PC-3 (cell line): ENCODE data around the gene MYH14. TPM values are rescaled to one million over a fixed set of nuclear protein-coding genes. Genes with fewer than 3 reads are reported as not detected.

Experiments used
- ATAC-seq: fragments of 200-7000 bp; cut with Tn5 transposase; 2 replicates; pipeline ENCODE4 v1.9.1; 2020; ENCODE audit warnings: mild to moderate bottlenecking, moderate library complexity
- BruUV-seq: library from RNA; stranded (reverse); fragments of 400-500 nt; replicated peaks from 2 replicates; lab custom pipeline; 2021; lab: Mats Ljungman, UMichigan
- CTCF ChIA-PET: fragments of 300-600 bp; sonication (Branson Sonifier 250); formaldehyde crosslinking; loops from one replicate; lab custom pipeline; 2022; ENCODE audit warnings: antibody characterized with exemption; lab: Charles Lee
- POLR2A ChIA-PET: fragments of 300-600 bp; sonication (Branson Sonifier 250); formaldehyde crosslinking; loops from one replicate; lab custom pipeline; 2022; ENCODE audit warnings: antibody characterized with exemption; ENCODE audit not compliant: unreplicated experiment; lab: Charles Lee
- DNase-seq: peaks from one replicate; pipeline ENCODE4 v3.0.0-alpha.2; 2015
- H2AFZ ChIP-seq: fragments of 300-600 bp; sonication (generic); 2 replicates; pipeline ENCODE4 v1.6.0; 2016; ENCODE audit warnings: antibody characterized with exemption, low read length
- H3F3A ChIP-seq: fragments of 300-600 bp; sonication (generic); one replicate; pipeline ENCODE4 v1.6.0; 2017; ENCODE audit warnings: antibody characterized with exemption, low read length, control low read depth, mild to moderate bottlenecking; ENCODE audit not compliant: unreplicated experiment
- H3K27ac ChIP-seq: fragments of 300-600 bp; sonication (generic); 2 replicates; pipeline ENCODE4 v1.5.1; 2016; ENCODE audit warnings: mild to moderate bottlenecking, low read length
- H3K27me3 ChIP-seq: fragments of 300-600 bp; sonication (generic); 2 replicates; pipeline ENCODE4 v1.6.1; 2016; ENCODE audit warnings: low read length, mixed read lengths
- H3K36me3 ChIP-seq: fragments of 300-600 bp; sonication (generic); 2 replicates; pipeline ENCODE4 v1.6.1; 2016; ENCODE audit warnings: low read depth, mixed run types, low read length, mixed read lengths
- H3K4me1 ChIP-seq: fragments of 300-600 bp; sonication (generic); 2 replicates; pipeline ENCODE4 v1.5.1; 2016; ENCODE audit warnings: low read length; ENCODE audit not compliant: insufficient read depth
- H3K4me2 ChIP-seq: fragments of 300-600 bp; sonication (generic); 2 replicates; pipeline ENCODE4 v1.6.0; 2016; ENCODE audit warnings: low read length
- H3K4me3 ChIP-seq: fragments of 300-600 bp; sonication (generic); 2 replicates; pipeline ENCODE4 v1.5.1; 2016; ENCODE audit warnings: mild to moderate bottlenecking, low read length, mixed read lengths
- H3K79me2 ChIP-seq: fragments of 300-600 bp; sonication (generic); 2 replicates; pipeline ENCODE4 v1.6.1; 2017; ENCODE audit warnings: low read length, mixed read lengths
- H3K9ac ChIP-seq: fragments of 300-600 bp; sonication (generic); 2 replicates; pipeline ENCODE4 v1.6.0; 2016; ENCODE audit warnings: mild to moderate bottlenecking, low read length
- H3K9me2 ChIP-seq: fragments of 300-600 bp; sonication (generic); replicated peaks from 2 replicates; pipeline ENCODE4 v1.6.1; 2016; ENCODE audit warnings: mixed run types, low read length, mixed read lengths
- H3K9me3 ChIP-seq: fragments of 300-600 bp; sonication (generic); 2 replicates; pipeline ENCODE4 v1.6.1; 2016; ENCODE audit warnings: low read length, mixed read lengths
- H4K20me1 ChIP-seq: fragments of 300-600 bp; sonication (generic); 2 replicates; pipeline ENCODE4 v1.6.1; 2016; ENCODE audit warnings: low read length, mixed read lengths
- CTCF ChIP-seq: fragments of 300-600 bp; sonication (generic); conservative IDR thresholded peaks from 2 replicates; pipeline ENCODE4 v1.5.1; 2017; ENCODE audit warnings: antibody characterized with exemption, low read depth, mild to moderate bottlenecking, low read length
- EZH2 ChIP-seq: fragments of 300-600 bp; sonication (generic); IDR thresholded peaks from one replicate; pipeline ENCODE4 v1.6.1; 2017; ENCODE audit warnings: antibody characterized with exemption, mild to moderate bottlenecking, low read length; ENCODE audit not compliant: unreplicated experiment
- EZH2phosphoT487 ChIP-seq: fragments of 300-600 bp; sonication (generic); IDR thresholded peaks from 2 replicates; pipeline ENCODE4 v1.6.1; 2018; ENCODE audit warnings: mild to moderate bottlenecking, antibody characterized with exemption, low read length, borderline replicate concordance
- intact Hi-C: fragments of 100-400 bp; cut with micrococcal nuclease; formaldehyde crosslinking; loops from 2 replicates; pipeline ENCODE4 v1.9.0; 2023
- total RNA-seq: library from RNA; depleted of rRNA; stranded (reverse); fragments of >200 nt; gene quantifications from 2 replicates; pipeline ENCODE4 v1.2.3, GENCODE V29; 2014

Gene MYH14
- total RNA-seq, 1 experiment from 2014 or later, result 20.2 TPM

- no peak for TF ChIP-seq EZH2
- no peak for TF ChIP-seq EZH2phosphoT487
- no peak for TF ChIP-seq CTCF
- DNase-seq (peak; percentile 80), ATAC-seq (peak; percentile 28)
- H4K20me1 ChIP-seq, result 0 out of 2 replicates have a peak, but pooled peaks cover 4% of the 10 kb centered on the region
- POLR2A ChIA-PET, result no interaction called here
- H3K27ac ChIP-seq, result no peak overlapping the region
- no peaks in the 10 kb centered on the region for H3K9me2 ChIP-seq
- peak overlapping the region; percentile 55 for H3K4me3 ChIP-seq
- no peaks in the 10 kb centered on the region for H3K27me3 ChIP-seq
- peak overlapping the region; percentile 72 for H3K4me2 ChIP-seq
- H3K4me1 ChIP-seq, result peaks cover 16% of the 10 kb centered on the region; the same call in 1 of the 2 replicates
- intact Hi-C loops, result no loop called here
- no peaks in the 10 kb centered on the region for H3K9me3 ChIP-seq
- CTCF ChIA-PET, result interaction anchor here (0.5 kb wide), 1 partner anchor 257 kb away, joined by 6 read pairs; no protein-coding TSS in a partner anchor
- no peaks in the 10 kb centered on the region for H3K36me3 ChIP-seq
- H3K9ac ChIP-seq, result no peak overlapping the region
- no peaks in the 10 kb centered on the region for H3K79me2 ChIP-seq
- H3F3A ChIP-seq, result no peaks in the 10 kb centered on the region
- peak overlapping the region; percentile 76 for H2AFZ ChIP-seq
- BruUV-seq, result no TSS peak
Observed at GRCh38 chr19:50330365-50331078, 127.1 kb downstream of the MYH14 start.

- H3K36me3 ChIP-seq, result no peaks in the 10 kb centered on the region
- H3K79me2 ChIP-seq, result no peaks in the 10 kb centered on the region
- H3K9ac ChIP-seq, result no peak overlapping the region
- H3K27ac ChIP-seq, result no peak overlapping the region
- H4K20me1 ChIP-seq, result 0 out of 2 replicates have a peak, but pooled peaks cover 4% of the 10 kb centered on the region
- peaks cover 12% of the 10 kb centered on the region; the same call in 1 of the 2 replicates for H3K4me1 ChIP-seq
- TF ChIP-seq CTCF (no peak), EZH2phosphoT487 (no peak), EZH2 (no peak)
- no peaks in the 10 kb centered on the region for H3F3A ChIP-seq
- ChIA-PET POLR2A (no interaction called here), CTCF (no interaction called here)
- peak overlapping the region; percentile 55; the same call in 1 of the 2 replicates for H3K4me3 ChIP-seq
- no peaks in the 10 kb centered on the region for H3K27me3 ChIP-seq
- H2AFZ ChIP-seq, result no peak overlapping the region; the same call in 1 of the 2 replicates
- H3K9me3 ChIP-seq, result no peaks in the 10 kb centered on the region
- peak overlapping the region; percentile 72 for H3K4me2 ChIP-seq
- ATAC-seq (no peak), DNase-seq (no peak)
- BruUV-seq, result no TSS peak
- no peaks in the 10 kb centered on the region for H3K9me2 ChIP-seq
- intact Hi-C loops, result no loop called here
Observed at GRCh38 chr19:50331221-50331993, 128.0 kb downstream of the MYH14 start.
